GM19238 (cell line): Measurements from ENCODE around the gene PIK3CD.

Experiments used
- DNase-seq: peaks from one replicate; pipeline ENCODE4 v3.0.0; 2011; ENCODE audit warnings: low spot score; ENCODE audit not compliant: insufficient read length

The PIK3CD gene

GRCh38 chr1:9651565-9652378 lies at the start of gene PIK3CD:
TSS of gene PIK3CD (plus strand) at chr1:9651731. CDS start at chr1:9710456, 58,725 bp downstream.
- DNase-seq = no peak

DNA sequence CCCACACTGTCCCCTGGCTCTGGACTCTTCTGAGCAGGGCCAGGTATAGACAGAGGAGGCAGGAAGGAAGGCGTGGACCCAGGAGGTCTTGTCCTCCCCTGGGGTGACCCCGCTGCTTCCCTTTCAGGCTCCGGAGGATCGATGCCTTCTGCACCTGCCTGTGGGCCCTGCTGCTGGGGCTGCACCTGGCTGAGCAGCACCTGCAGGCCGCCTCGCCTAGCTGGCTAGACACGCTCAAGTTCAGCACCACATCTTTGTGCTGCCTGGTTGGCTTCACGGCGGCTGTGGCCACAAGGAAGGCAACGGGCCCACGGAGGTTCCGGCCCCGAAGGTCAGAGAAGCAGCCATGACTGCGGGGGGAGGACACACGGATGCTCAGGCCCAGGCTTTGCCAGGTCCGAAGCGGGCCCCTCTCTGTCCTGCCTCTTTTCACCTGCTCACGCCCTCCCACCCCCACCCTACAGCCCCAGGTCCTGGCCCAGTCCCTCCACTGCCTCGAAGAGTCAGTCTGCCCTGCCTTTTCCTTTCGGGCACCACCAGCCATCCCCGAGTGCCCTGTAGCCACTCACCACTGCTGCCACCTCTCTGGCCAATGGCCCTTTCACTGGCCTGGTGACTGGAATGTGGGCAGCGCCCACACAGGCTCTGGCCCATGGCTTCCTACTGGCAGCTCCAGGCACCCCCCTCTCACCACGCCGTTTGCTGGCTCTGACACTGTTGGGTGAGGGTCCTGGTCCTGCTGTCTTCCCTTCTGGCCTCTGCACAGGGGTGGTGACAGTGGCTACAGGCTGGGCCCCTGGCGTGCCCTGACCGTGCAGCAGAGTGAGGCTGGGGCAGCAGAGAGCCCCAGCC lies 49.4 kb upstream of the PIK3CD start:
- DNase-seq = no peak

- DNase-seq = no peak
These were observed 48.8 kb upstream of the PIK3CD start for GRCh38 chr1:9602794-9603167.

DNA sequence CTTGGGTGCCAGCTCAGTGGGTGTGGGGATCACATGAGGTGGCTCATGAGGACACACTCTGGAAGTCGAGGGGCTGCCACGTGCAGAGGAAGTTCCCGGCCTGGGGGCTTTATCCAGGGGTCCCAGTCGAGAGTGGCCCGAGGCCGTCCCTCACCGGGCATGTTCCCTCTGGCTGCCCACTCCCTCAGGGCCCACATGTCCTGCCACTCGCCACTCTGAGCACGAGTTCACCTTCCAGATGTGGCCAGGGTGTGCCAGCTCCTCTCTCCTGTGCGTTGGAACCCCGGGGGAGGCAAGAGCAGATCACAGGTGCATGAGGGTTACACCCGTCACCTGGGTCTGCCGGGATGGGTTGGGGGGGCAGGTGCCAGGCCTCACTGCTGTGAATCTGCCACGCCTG lies 48.2 kb upstream of the PIK3CD start:
- no peak for DNase-seq

- no peak for DNase-seq
These were observed 47.5 kb upstream of the PIK3CD start for GRCh38 chr1:9603766-9604753.

DNA sequence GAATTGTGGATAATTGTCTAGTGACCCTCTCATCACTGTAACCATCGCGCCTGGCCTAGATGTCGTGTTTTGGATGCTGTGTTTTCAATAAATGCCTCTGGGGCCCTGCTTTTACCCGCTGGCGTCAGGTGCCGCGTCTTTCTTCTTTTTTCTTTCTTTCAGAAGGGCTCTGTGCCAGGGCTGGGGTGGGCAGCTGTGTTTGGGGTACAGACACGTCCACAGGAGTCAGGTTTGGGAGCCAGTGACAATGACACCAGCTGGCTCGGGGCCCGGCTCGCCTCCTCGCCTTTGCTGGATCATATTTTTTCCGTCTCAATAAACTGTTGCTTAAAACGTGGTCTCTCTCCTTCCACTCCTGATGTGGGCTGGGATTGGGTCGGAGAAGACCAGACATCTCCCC lies 46.7 kb upstream of the PIK3CD start:
- DNase-seq = no peak

DNA sequence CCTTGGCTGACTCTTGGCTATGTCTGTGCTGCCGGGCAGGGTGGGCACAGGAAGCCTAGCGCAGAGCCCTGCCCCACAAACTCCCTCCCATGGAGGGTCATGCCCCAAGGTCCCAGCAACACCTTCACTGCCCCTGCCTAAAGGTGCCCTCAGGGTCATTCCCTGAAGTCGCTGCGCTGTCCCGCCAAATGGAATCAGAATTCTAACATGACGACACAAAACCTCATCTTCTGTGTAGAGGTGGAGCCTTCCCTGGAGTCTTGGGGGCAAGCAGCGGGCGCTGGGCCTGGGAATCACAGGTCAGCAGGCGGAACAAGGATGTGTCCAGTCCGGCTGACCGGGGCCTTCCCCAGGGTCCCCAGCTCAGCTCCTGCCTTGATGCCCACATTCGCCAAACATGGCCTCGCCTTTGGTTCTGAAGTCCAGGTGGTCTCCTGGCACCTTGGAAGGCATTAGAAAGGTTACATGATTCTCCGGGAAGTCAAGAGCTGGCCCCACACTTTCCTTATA lies 45.5 kb upstream of the PIK3CD start:
- DNase-seq = no peak

- no peak for DNase-seq
These were observed 45.1 kb upstream of the PIK3CD start for GRCh38 chr1:9606458-9606857.

- no peak for DNase-seq
These were observed 44.6 kb upstream of the PIK3CD start for GRCh38 chr1:9606948-9607347.

DNA sequence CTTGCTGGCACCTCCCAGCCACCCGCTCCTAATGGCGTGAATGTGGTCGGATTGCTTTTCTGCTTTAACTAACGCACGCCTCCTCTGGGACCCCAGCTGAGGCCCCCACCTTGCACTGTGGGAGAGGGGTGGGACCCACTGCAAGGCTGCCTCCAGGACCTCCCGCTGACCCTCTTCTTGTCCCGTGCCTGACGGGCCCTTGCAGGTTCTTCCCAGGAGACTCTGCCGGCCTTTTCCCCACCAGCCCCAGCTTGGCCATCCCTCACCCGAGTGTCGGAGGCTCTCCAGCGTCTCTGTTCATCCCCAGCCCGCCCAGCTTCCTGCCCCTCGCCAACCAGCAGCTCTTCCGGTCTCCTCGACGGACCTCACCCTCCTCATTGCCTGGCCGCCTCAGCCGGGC lies 44.2 kb upstream of the PIK3CD start:
- no peak for DNase-seq

- DNase-seq = no peak
These were observed 41.5 kb upstream of the PIK3CD start for GRCh38 chr1:9609998-9610397.

- no peak for DNase-seq
These were observed 41.0 kb upstream of the PIK3CD start for GRCh38 chr1:9610548-9610947.

DNA sequence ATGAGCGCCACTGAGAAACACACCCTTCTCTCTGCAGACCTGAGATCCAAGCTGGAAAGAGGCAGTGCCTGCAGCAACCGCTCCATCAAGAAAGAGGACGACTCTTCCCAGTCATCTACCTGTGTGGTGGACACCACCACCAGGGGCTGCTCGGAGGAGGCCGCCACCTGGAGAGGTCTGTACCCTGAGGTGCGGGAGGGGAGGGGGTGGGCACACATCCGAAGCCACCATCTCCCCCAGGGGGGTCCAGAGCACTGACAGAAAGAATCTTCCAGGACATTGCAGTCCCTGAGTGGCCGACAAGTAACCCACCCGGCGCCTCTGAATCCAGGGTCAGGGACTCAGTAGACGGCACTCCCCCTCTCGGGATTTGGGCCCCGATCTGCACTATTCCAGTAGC lies 39.8 kb upstream of the PIK3CD start:
- DNase-seq = no peak

GRCh38 chr1:9612162-9612845 lies 39.2 kb upstream of the PIK3CD start:
- DNase-seq = no peak

GRCh38 chr1:9612871-9613624 lies 38.5 kb upstream of the PIK3CD start:
- DNase-seq = no peak

DNA sequence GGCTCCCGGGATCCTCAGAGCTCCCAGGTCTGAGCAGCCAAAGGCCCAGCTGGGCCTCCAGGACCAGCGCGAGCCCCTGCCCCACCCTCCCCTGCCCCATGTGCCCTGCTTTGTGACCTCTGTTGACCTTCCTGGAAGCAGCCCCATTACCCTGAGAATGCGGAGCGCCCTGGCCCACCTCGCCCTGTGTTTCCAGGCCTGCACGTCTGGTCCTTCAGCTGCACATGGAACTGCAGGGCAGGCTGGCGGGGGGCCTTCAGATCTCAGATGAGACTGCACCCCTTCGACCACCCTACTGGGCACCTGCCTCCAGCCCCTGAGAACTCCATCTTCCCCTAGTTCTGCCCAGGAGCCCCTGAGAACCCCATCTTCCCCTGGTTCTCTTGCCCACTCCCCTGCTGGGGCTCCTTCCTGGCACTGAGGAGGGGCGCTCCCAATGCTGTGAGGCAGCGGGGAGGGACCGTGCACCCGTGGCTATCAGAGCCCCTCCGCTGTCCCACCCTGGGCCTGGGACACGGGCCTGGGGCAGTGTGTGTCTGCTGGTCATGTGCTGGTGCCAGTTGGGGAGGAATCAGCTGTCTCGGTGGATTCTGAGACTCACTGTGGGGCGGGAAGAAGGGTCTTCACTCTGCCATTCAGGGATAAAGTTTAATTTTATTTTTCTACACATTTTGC lies 37.8 kb upstream of the PIK3CD start:
- DNase-seq = no peak

GRCh38 chr1:9615316-9616063 lies 36.0 kb upstream of the PIK3CD start:
- peak; percentile 69 for DNase-seq

- no peak for DNase-seq
These were observed 32.4 kb upstream of the PIK3CD start for GRCh38 chr1:9618909-9619679.
